ENCODE measurements around the gene PDE6H. TPM values are rescaled to one million over a fixed set of nuclear protein-coding genes. Genes with fewer than 3 reads are reported as not detected.

PDE6H gene
- polyA plus RNA-seq, 2 of the 4 experiments (the other 2 are of a cell fraction), result not detected

GRCh38 chr12:14938301-14938700, 34.5 kb upstream of the PDE6H start, which contains the start of gene ERP27:
ERP27 (minus strand) TSS chr12:14938537; CDS start chr12:14938508, 29 bp downstream.
- ATAC-seq (no peak), FAIRE-seq (no peak), DNase-seq (ENCODE audit: low read depth in 1 of 2, low spot score in 1 of 2) (no peak)
- H3K27ac ChIP-seq, result no peak within 1 kb of the TSS
- CTCF ChIA-PET, result interaction anchor here (0.6 to 2.1 kb wide), 3 partner anchors 19 to 56 kb away, joined by 3 to 4 read pairs (median 4); no protein-coding TSS in a partner anchor
- 32% methylated on average over 3 of the region's 3 CpGs for WGBS (ENCODE audit: missing lambda C conversion rate)
- H3K4me3 ChIP-seq, result no peak within 1 kb of the TSS
- H3K4me1 ChIP-seq, result no peaks in the 10 kb centered on the region
- H3K4me2 ChIP-seq, result no peak within 1 kb of the TSS
- TF ChIP-seq RCOR1 (IDR thresholded peaks at IDR 0.05; ENCODE audit: low read depth, low read length), result no peak
- TF ChIP-seq EHMT2 (IDR thresholded peaks at IDR 0.05; ENCODE audit: low read depth), result no peak
- no peak for TF ChIP-seq TP53 (CRISPR knock-in tag; IDR thresholded peaks at IDR 0.05)
- no peak for TF ChIP-seq FOXS1 (CRISPR knock-in tag; IDR thresholded peaks at IDR 0.05)
- TF ChIP-seq EHF (CRISPR knock-in tag; IDR thresholded peaks at IDR 0.05), result no peak
- no peak for TF ChIP-seq HEYL (CRISPR knock-in tag; IDR thresholded peaks at IDR 0.05)
- no peak for TF ChIP-seq MYC (IDR thresholded peaks at IDR 0.05; ENCODE audit: borderline replicate concordance, low read length)
- no peak for TF ChIP-seq CBX2 (IDR thresholded peaks at IDR 0.05; ENCODE audit: borderline replicate concordance, low read depth)
- no peak for TF ChIP-seq HDAC2 (IDR thresholded peaks at IDR 0.05)
- no peak for TF ChIP-seq FOSB (CRISPR knock-in tag; IDR thresholded peaks at IDR 0.05)
- no peak for TF ChIP-seq POLR2A (IDR thresholded peaks at IDR 0.05; ENCODE audit: low read length)
- no peak for TF ChIP-seq SREBF2 (IDR thresholded peaks at IDR 0.05)
- TF ChIP-seq CHD4 (IDR thresholded peaks at IDR 0.05; ENCODE audit: borderline replicate concordance), result no peak
- TF ChIP-seq KDM5A (IDR thresholded peaks at IDR 0.05), result no peak
- TF ChIP-seq ESRRA (IDR thresholded peaks at IDR 0.05; ENCODE audit: borderline replicate concordance, low read length), result no peak
- no peak for TF ChIP-seq RNF2 (IDR thresholded peaks at IDR 0.05; ENCODE audit: borderline replicate concordance, low read depth)
- no peak for TF ChIP-seq MAZ (IDR thresholded peaks at IDR 0.05; ENCODE audit: borderline replicate concordance, low read depth, low read length)
- no peak for TF ChIP-seq POLR2AphosphoS2 (conservative IDR thresholded peaks at IDR 0.05; ENCODE audit: low read length)
- TF ChIP-seq TFCP2L1 (CRISPR knock-in tag; IDR thresholded peaks at IDR 0.05), result no peak
- TF ChIP-seq NFE2L2 (conservative IDR thresholded peaks at IDR 0.05; ENCODE audit: low read length), result no peak
- POLR2A ChIA-PET, result no interaction called here
- no peaks in the 10 kb centered on the region for H3K9me3 ChIP-seq

- WGBS (ENCODE audit: missing lambda C conversion rate), result 65% methylated on average over 2 of the region's 2 CpGs
- ChIA-PET CTCF (no interaction called here), POLR2A (no interaction called here)
- Histone ChIP-seq H3K4me2 (no peak overlapping the region), H3K9me3 (no peaks in the 10 kb centered on the region), H3K27ac (no peak overlapping the region), H3K4me1 (0 out of 3 replicates have a peak, but pooled peaks cover under 1% of the 10 kb centered on the region), H3K4me3 (no peak overlapping the region)
- DNase-seq (ENCODE audit: low read depth in 1 of 2, low spot score in 1 of 2) (no peak), FAIRE-seq (no peak), ATAC-seq (no peak)
- TF ChIP-seq, protein P1, sequence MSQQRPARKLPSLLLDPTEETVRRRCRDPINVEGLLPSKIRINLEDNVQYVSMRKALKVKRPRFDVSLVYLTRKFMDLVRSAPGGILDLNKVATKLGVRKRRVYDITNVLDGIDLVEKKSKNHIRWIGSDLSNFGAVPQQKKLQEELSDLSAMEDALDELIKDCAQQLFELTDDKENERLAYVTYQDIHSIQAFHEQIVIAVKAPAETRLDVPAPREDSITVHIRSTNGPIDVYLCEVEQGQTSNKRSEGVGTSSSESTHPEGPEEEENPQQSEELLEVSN (IDR thresholded peaks at IDR 0.05; ENCODE audit: borderline replicate concordance, low read depth), result no peak
- TF ChIP-seq, protein P2, sequence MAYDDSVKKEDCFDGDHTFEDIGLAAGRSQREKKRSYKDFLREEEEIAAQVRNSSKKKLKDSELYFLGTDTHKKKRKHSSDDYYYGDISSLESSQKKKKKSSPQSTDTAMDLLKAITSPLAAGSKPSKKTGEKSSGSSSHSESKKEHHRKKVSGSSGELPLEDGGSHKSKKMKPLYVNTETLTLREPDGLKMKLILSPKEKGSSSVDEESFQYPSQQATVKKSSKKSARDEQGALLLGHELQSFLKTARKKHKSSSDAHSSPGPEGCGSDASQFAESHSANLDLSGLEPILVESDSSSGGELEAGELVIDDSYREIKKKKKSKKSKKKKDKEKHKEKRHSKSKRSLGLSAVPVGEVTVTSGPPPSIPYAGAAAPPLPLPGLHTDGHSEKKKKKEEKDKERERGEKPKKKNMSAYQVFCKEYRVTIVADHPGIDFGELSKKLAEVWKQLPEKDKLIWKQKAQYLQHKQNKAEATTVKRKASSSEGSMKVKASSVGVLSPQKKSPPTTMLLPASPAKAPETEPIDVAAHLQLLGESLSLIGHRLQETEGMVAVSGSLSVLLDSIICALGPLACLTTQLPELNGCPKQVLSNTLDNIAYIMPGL (CRISPR knock-in tag; IDR thresholded peaks at IDR 0.05; ENCODE audit: borderline replicate concordance), result no peak
- no peak for TF ChIP-seq CTCF (IDR thresholded peaks at IDR 0.05)
- no peak for TF ChIP-seq HOXB5 (CRISPR knock-in tag; IDR thresholded peaks at IDR 0.05)
- no peak for TF ChIP-seq RNF2 (IDR thresholded peaks at IDR 0.05; ENCODE audit: borderline replicate concordance, low read depth)
- no peak for TF ChIP-seq REST (IDR thresholded peaks at IDR 0.05)
- TF ChIP-seq SREBF2 (IDR thresholded peaks at IDR 0.05), result no peak
- TF ChIP-seq TFCP2L1 (CRISPR knock-in tag; IDR thresholded peaks at IDR 0.05), result no peak
- TF ChIP-seq HOXB13 (CRISPR knock-in tag; IDR thresholded peaks at IDR 0.05; ENCODE audit: low read depth), result no peak
- TF ChIP-seq MYC (IDR thresholded peaks at IDR 0.05; ENCODE audit: borderline replicate concordance, low read length), result no peak
- TF ChIP-seq FOSL2 (IDR thresholded peaks at IDR 0.05), result no peak
- TF ChIP-seq FOSL2 (CRISPR knock-in tag; IDR thresholded peaks at IDR 0.05), result no peak
- TF ChIP-seq RAD21 (conservative IDR thresholded peaks at IDR 0.05 in 1 of 2, IDR thresholded peaks at IDR 0.05 in 1 of 2), result no peak
- no peak for TF ChIP-seq MAZ (IDR thresholded peaks at IDR 0.05; ENCODE audit: borderline replicate concordance, low read depth, low read length)
- TF ChIP-seq CHD4 (IDR thresholded peaks at IDR 0.05; ENCODE audit: borderline replicate concordance), result no peak
- no peak for TF ChIP-seq EHMT2 (IDR thresholded peaks at IDR 0.05; ENCODE audit: low read depth)
- TF ChIP-seq BHLHE40 (IDR thresholded peaks at IDR 0.05; ENCODE audit: low read depth, low read length), result no peak
- no peak for TF ChIP-seq RFX5 (IDR thresholded peaks at IDR 0.05)
- no peak for TF ChIP-seq NFE2L2 (conservative IDR thresholded peaks at IDR 0.05; ENCODE audit: low read length)
These were observed 31.5 kb upstream of the PDE6H start for GRCh38 chr12:14941369-14941768.

Data from A549 (cell line).